ENCODE results near the gene LRIG1.

DNA sequence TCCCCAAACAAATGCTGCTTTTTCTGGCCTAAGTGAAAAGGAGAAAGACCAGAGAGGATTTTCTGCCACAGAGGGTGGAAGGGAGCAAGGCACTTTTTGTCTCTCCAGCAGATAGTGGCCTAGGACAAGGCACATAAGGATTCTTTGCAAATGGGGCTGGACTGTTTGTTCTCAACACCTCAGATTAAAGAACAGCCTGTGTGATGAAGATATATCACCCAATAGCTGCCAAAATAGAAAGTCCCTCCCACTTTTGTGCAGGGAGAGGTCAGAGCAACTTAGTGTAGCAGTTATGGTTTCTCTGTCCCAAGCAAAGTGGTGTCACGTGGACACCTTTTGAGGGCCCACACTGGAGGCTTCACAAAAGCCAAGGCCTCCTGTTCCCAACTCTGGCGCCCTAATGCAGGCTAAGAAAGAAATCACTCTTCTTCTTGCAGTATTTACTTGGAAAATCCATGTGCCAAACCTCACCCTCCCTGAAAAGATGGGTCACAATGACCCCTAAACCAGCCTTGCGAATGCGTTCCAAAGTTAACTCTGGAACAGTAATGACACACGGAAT is 84.9 kb downstream of the LRIG1 start:
- TF ChIP-seq POLR2A (IDR thresholded peaks at IDR 0.05; ENCODE audit: low read depth, low read length) (no peak), POLR2AphosphoS5 (IDR thresholded peaks at IDR 0.05; ENCODE audit: low read depth, low read length) (no peak)

Data from GM12892 (cell line).